ENCODE data around the gene CSTF1. TPM values are rescaled to one million over a fixed set of nuclear protein-coding genes. Genes with fewer than 3 reads are reported as not detected.
"Not testable (repeated sequence)": the region's sequence is repeated elsewhere in the genome, so short reads cannot be mapped to it uniquely, and the experiment has no call there.

Gene CSTF1
- total RNA-seq, 2 experiments from 2014 or later = 61.8 to 62.4 TPM

DNA sequence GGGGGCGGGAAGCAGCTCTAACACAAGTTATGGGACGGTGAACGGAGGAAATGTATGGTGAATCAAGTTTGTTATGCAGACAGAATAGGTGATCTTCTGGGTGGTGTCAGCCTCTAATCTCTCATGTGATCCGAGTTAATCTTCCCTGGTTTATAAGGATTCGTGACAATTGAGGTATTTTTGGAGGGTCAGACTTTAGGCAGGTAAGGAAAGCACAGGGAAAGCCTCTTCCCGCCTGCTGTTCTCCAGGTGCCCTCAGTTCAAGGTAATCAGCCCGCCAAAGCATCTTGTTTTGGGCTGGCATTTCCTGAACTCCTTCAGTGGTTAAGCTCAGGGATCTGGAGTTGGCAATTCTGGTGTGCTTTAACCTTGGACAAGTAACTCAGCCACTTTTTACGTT lies 1.2 kb downstream of the CSTF1 start:
- ChIA-PET CTCF (interaction anchor here (1.5 kb wide), 1 partner anchor 10 kb away, joined by 3 read pairs; no protein-coding TSS in a partner anchor), POLR2A (interaction anchor here (1.4 kb wide), 1 partner anchor 25 kb away, joined by 3 read pairs; no protein-coding TSS in a partner anchor)
- peaks cover 55% of the 10 kb centered on the region for H3K36me3 Mint-ChIP-seq (ENCODE audit: low read depth)
- no peak for DNase-seq
- H3K27ac Mint-ChIP-seq = no peak overlapping the region
- H3K27me3 Mint-ChIP-seq = no peaks in the 10 kb centered on the region
- no peaks in the 10 kb centered on the region for H3K9me3 Mint-ChIP-seq
- peaks cover 59% of the 10 kb centered on the region for H3K4me1 Mint-ChIP-seq
- no peak overlapping the region for H3K4me3 Mint-ChIP-seq

DNA sequence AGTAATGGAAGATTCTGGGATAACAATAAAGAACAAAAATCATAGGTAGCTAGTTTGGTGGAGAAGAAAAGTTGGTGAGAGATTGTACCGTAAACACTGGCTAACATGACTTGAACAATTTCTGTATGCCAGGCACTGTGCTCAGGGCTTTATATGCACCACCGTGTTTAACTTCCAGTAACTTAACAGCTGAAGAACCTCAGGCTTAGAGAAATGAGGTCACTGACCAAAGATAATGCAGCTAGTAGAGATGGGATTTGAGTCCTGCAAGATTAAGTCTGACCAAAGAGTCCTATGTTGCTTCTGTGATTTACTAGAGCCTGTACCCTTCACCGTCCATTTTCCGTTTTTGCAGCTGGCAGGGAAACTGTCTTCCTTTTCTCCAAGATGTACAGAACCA lies 2.7 kb downstream of the CSTF1 start:
- no peak overlapping the region for H3K4me3 Mint-ChIP-seq
- ChIA-PET CTCF (interaction anchor here (0.6 to 3.0 kb wide), 5 partner anchors 12 to 111 kb away, joined by 3 to 14 read pairs (median 5); partner anchors contain the start of gene CASS4), POLR2A (no interaction called here)
- H3K27me3 Mint-ChIP-seq = no peaks in the 10 kb centered on the region
- H3K27ac Mint-ChIP-seq = peak overlapping the region; percentile 54
- no peaks in the 10 kb centered on the region for H3K9me3 Mint-ChIP-seq
- H3K4me1 Mint-ChIP-seq = peaks cover 55% of the 10 kb centered on the region
- peaks cover 49% of the 10 kb centered on the region for H3K36me3 Mint-ChIP-seq (ENCODE audit: low read depth)
- no peak for DNase-seq

DNA sequence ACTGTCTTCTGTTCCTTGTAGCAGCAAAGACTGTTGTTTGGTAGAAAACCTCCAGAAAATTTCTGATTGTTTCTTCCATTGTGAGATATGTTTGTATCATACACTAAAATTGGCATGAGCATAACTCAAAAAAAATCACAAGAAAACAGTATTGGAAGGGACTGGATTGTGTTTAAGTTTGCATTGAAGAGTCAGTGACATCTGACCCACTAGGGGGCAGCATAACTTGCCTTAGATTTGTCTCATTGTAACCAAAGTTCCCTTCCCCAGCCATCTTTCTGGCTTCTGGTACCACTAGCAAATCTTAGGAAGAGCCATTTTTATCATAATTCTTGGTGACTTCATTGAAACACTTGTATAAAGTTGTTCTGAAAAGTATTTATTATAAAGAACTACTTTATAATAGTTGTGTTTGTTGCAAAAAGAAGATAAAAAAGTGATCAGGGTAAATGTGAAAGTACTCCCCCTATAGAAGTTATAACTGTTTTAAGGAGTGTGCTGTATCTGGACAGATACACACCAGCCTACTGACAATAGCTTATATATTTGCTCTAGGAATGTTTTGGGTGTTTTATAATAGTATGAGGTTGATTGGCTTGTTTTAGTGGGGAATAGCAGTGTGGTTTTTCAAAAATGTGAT lies 7.7 kb downstream of the CSTF1 start:
- H3K27me3 Mint-ChIP-seq = no peaks in the 10 kb centered on the region
- ChIA-PET CTCF (interaction anchor here (1.4 kb wide), 1 partner anchor 9 kb away, joined by 4 read pairs; no protein-coding TSS in a partner anchor), POLR2A (no interaction called here)
- peaks cover 47% of the 10 kb centered on the region for H3K4me1 Mint-ChIP-seq
- peak; percentile 81 for DNase-seq
- no peaks in the 10 kb centered on the region for H3K9me3 Mint-ChIP-seq
- no peak overlapping the region for H3K4me3 Mint-ChIP-seq
- peak overlapping the region; percentile 14 for H3K27ac Mint-ChIP-seq
- H3K36me3 Mint-ChIP-seq (ENCODE audit: low read depth) = peaks cover 67% of the 10 kb centered on the region

DNA sequence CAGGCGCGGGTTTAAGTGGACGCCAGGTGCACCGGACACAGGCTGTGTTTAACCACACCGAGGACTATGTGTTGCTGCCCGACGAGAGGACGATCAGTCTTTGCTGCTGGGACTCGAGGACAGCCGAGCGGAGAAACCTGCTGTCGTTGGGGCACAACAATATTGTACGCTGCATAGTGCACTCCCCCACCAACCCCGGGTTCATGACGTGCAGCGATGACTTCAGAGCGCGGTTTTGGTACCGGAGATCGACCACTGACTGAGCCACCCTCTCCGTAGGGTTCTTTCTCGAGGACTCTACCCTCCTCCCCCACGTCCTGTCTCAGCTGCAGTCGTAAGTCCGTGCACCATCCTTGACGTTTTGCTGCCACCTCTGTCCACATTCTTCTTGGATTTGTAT lies 11.0 kb downstream of the CSTF1 start:
- Mint-ChIP-seq H3K4me1 (peaks cover 43% of the 10 kb centered on the region), H3K4me3 (peak overlapping the region; percentile 50), H3K27ac (peak overlapping the region; percentile 89), H3K27me3 (no peaks in the 10 kb centered on the region), H3K36me3 (ENCODE audit: low read depth) (peaks cover 65% of the 10 kb centered on the region), H3K9me3 (no peaks in the 10 kb centered on the region)
- ChIA-PET CTCF (no interaction called here), POLR2A (no interaction called here)
- peak; percentile 64 for DNase-seq

DNA sequence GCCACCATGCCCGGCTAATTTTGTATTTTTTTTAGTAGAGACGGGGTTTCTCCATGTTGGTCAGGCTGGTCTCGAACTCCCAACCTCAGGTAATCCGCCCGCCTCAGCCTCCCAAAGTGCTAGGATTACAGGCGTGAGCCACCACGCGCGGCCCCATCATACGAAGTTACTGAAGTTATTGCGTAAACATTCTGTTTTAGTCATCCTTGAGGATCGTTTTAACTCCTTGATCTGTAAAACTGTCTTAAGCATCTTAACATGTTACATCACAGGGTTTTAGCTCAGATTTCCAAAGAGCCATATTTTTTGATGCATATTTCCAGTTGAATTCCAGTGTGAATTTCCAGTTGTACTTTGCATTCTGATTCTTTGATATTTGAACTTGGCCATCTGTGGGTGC lies 12.9 kb downstream of the CSTF1 start:
- H3K4me3 Mint-ChIP-seq, DNase-seq, H3K27me3 Mint-ChIP-seq, H3K27ac Mint-ChIP-seq, POLR2A ChIA-PET, H3K9me3 Mint-ChIP-seq: not testable (repeated sequence)
- Mint-ChIP-seq H3K4me1 (peaks cover 35% of the 10 kb centered on the region), H3K36me3 (ENCODE audit: low read depth) (peaks cover 62% of the 10 kb centered on the region)
- CTCF ChIA-PET = interaction anchor here (0.7 kb wide), 1 partner anchor 13 kb away, joined by 3 read pairs; the partner anchor contains the start of gene AURKA

DNA sequence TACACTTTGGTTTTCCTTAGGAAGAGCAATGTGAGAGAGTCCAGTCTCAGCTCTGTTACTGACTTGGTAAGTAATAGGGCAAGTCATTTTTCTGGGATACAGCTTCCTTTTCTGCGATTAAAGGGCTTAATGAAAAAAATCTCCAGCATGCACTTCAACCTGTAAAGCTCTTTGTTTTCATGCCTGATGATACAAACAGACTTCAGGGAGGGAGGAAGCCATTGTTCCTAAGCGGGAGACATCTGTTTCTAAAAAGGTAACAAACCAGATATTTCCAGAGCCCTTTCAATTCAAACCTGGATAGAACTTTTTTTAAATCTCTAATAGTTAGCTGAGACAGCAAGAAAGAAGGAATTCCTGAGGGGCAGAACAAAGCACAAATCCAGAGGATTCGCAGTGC lies 14.5 kb downstream of the CSTF1 start:
- Mint-ChIP-seq H3K4me3 (no peak overlapping the region), H3K36me3 (ENCODE audit: low read depth) (peaks cover 58% of the 10 kb centered on the region), H3K27me3 (no peaks in the 10 kb centered on the region), H3K27ac (no peak overlapping the region), H3K9me3 (no peaks in the 10 kb centered on the region), H3K4me1 (peaks cover 41% of the 10 kb centered on the region)
- ChIA-PET POLR2A (no interaction called here), CTCF (interaction anchor here (1.0 to 1.6 kb wide), 3 partner anchors 9 to 15 kb away, joined by 3 to 6 read pairs (median 6); partner anchors contain the start of genes AURKA and CSTF1)
- no peak for DNase-seq

DNA sequence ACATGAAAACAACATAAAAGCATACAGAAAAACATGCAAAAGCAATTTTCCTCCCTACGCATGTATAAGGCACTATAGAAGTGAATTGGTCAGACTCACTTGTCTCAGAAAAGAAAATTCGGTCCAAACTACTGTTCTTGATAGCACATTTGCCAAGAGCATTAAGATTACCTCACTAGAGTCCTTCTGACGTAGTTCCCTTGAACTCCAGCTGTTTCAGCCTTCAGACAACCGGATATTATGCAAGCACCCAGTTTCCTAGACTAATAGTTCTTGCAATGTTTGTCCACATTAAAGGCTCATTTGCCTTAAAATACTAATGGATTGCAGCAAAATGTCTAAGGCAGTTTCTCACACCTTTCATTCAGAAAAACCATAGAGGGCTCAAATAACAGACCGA lies 17.1 kb downstream of the CSTF1 start:
- CTCF ChIA-PET = interaction anchor here (1.2 to 3.8 kb wide), 2 partner anchors 11 to 14 kb away, joined by 4 to 14 read pairs; no protein-coding TSS in a partner anchor
- Mint-ChIP-seq H3K27ac (no peak overlapping the region), H3K27me3 (no peaks in the 10 kb centered on the region), H3K9me3 (peaks cover 6% of the 10 kb centered on the region), H3K4me3 (no peak overlapping the region), H3K4me1 (peaks cover 48% of the 10 kb centered on the region), H3K36me3 (ENCODE audit: low read depth) (peaks cover 59% of the 10 kb centered on the region)
- no peak for DNase-seq
- POLR2A ChIA-PET = no interaction called here

DNA sequence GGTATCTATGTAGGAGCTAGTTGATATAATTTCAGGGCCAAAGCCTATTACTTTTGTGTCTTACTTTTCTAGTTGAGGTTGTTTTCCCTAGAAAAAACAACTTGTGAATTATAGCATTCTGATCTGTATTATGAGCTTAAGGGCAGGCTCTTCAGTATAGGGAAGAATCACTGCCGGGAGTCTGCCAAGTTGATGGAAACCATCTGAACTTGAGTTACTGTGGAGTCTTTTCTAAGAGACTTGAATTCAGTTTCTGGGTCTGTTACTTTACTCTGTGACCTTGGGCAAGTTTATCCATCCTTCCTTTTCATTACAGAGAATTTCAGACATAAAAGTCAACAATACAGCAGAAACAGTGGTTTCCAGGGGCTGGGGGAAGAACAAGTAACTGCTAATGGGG lies 17.5 kb downstream of the CSTF1 start:
- Mint-ChIP-seq H3K27ac (no peak overlapping the region), H3K4me1 (peaks cover 53% of the 10 kb centered on the region), H3K36me3 (ENCODE audit: low read depth) (peaks cover 56% of the 10 kb centered on the region), H3K9me3 (peaks cover 6% of the 10 kb centered on the region), H3K27me3 (no peaks in the 10 kb centered on the region), H3K4me3 (no peak overlapping the region)
- CTCF ChIA-PET = interaction anchor here (1.2 to 3.8 kb wide), 2 partner anchors 11 to 14 kb away, joined by 4 to 14 read pairs; no protein-coding TSS in a partner anchor
- DNase-seq = no peak
- POLR2A ChIA-PET = no interaction called here

DNA sequence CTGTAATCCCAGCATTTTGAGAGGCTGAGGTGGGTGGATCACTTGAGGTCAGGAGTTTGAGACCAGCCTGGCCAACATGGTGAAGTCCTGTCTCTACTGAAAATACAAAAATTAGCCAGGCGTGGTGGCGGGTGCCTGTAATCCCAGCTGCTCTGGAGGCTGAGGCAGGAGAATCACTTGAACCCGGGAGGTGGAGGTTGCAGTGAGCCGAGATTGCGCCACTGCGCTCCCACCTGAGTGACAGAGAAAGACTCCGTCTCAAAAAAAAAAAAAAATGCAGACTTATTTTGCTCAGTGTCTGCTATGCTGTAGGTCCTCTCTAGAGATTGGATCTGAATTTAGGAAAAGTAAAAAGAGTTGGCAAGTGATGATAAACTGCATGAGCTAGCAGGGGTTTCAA lies 18.8 kb downstream of the CSTF1 start:
- H3K9me3 Mint-ChIP-seq, H3K27me3 Mint-ChIP-seq, POLR2A ChIA-PET, DNase-seq: not testable (repeated sequence)
- Mint-ChIP-seq H3K27ac (peak overlapping the region; percentile 91), H3K4me3 (peak overlapping the region; percentile 78), H3K36me3 (ENCODE audit: low read depth) (peaks cover 44% of the 10 kb centered on the region), H3K4me1 (peaks cover 50% of the 10 kb centered on the region)
- CTCF ChIA-PET = interaction anchor here (0.6 to 3.8 kb wide), 7 partner anchors 9 to 55 kb away, joined by 4 to 18 read pairs (median 6); no protein-coding TSS in a partner anchor

DNA sequence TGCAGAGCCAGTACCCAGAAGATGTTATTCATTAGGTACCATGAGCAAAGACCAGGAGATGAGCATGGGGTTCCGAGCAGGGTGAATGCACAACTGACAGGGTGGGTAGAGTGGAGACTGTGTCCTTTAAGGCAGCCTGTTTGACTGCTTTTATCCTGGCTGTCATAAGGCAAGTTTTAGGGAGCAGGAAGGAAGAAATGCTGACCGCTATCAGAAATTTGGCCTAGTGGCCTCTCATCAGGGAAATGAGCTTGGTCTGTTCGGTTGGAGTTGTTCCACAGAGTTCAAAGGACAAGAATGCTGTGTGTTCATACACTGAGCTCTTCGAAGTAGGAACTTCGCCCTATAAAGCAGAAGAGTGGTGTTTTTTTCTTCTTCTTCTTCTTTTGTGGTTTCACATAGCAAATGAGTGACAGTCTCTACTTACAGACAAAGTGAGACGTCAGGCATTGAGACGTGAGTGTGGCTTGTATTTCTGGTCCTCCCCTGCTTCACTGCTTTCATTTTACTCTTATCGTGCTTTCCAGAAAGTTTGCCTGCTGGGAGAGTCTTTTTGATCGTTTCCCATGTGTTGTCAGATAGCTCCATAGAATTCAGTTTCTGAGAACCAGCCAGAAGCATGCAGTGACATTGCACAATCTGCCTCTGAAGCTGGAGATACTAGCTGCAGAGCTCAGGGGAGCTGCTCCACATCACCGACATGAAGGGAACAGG lies 19.5 kb downstream of the CSTF1 start, which contains the start of gene CASS4:
CASS4 (plus strand) TSS at position 502 of the 714 bp plus-strand sequence; CDS start at position 701, 199 bp downstream.
- no peaks in the 10 kb centered on the region for H3K27me3 Mint-ChIP-seq
- peak; percentile 56 for DNase-seq
- ChIA-PET POLR2A (interaction anchor here (0.6 kb wide), 2 partner anchors 20 to 53 kb away, joined by 3 read pairs; partner anchors contain the start of gene AURKA), CTCF (interaction anchor here (0.6 to 3.8 kb wide), 9 partner anchors 9 to 58 kb away, joined by 4 to 18 read pairs (median 6); no protein-coding TSS in a partner anchor)
- peak within 1 kb of the TSS; percentile 78 for H3K4me3 Mint-ChIP-seq
- H3K4me1 Mint-ChIP-seq = peaks cover 55% of the 10 kb centered on the region
- peak within 1 kb of the TSS; percentile 91 for H3K27ac Mint-ChIP-seq
- peaks cover 44% of the 10 kb centered on the region for H3K36me3 Mint-ChIP-seq (ENCODE audit: low read depth)
- peaks cover 6% of the 10 kb centered on the region for H3K9me3 Mint-ChIP-seq

DNA sequence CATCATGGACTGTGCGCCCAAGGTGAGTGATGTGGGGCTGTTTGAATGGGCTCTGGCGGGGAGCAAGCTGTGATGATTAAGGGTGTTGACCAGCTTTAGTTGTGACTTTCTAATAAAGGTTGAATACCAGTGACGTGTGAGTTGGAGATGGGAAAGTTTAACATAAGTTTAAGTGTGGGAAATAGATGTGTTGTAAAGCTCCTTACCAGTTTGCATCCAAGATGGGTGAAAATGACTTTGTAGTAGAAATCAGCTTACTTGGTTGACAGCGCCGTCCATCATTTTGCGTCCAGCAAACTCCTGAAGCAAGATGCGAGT lies 20.0 kb downstream of the CSTF1 start:
- H3K4me1 Mint-ChIP-seq = peaks cover 60% of the 10 kb centered on the region
- peak overlapping the region; percentile 91 for H3K27ac Mint-ChIP-seq
- peak overlapping the region; percentile 78 for H3K4me3 Mint-ChIP-seq
- no peak for DNase-seq
- no peaks in the 10 kb centered on the region for H3K27me3 Mint-ChIP-seq
- peaks cover 40% of the 10 kb centered on the region for H3K36me3 Mint-ChIP-seq (ENCODE audit: low read depth)
- POLR2A ChIA-PET = interaction anchor here (0.6 kb wide), 2 partner anchors 21 to 53 kb away, joined by 3 read pairs; partner anchors contain the start of gene AURKA
- CTCF ChIA-PET = interaction anchor here (1.0 to 3.8 kb wide), 8 partner anchors 8 to 57 kb away, joined by 4 to 18 read pairs (median 6); no protein-coding TSS in a partner anchor
- H3K9me3 Mint-ChIP-seq = peaks cover 6% of the 10 kb centered on the region

DNA sequence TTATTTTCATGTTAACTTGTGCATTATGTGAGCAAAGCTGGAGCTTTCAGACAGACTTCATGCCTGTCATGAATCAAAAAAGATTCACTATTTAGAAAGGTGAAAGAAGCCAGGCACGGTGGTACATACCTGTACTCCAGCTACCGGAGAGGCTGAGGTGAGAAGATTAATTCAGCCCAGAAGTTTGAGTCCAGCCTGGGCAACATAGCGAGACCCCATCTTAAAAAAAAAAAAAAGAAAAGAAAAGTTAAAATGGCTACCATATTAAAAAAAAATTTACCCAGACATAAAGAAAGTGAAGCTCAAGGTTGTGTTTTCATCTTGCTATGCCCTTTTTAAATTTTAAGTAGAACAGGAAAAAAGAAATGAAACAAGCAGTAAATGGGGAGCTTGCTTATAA lies 20.5 kb downstream of the CSTF1 start:
- Mint-ChIP-seq H3K36me3 (ENCODE audit: low read depth) (peaks cover 38% of the 10 kb centered on the region), H3K9me3 (peaks cover 6% of the 10 kb centered on the region), H3K4me3 (peak overlapping the region; percentile 78), H3K27ac (peak overlapping the region; percentile 91), H3K27me3 (no peaks in the 10 kb centered on the region), H3K4me1 (peaks cover 65% of the 10 kb centered on the region)
- ChIA-PET POLR2A (no interaction called here), CTCF (interaction anchor here (0.6 to 3.3 kb wide), 5 partner anchors 11 to 113 kb away, joined by 3 to 18 read pairs (median 5); no protein-coding TSS in a partner anchor)
- no peak for DNase-seq

Data from activated CD4-positive, alpha-beta T cell treated with anti-CD3 and anti-CD28 coated beads, Interleukin-2, amount 10 ng/mL, durations not matched to agents 7 days and 5 days (primary cell).